ENCODE results near the gene SIGLEC11.

The SIGLEC11 gene

DNA sequence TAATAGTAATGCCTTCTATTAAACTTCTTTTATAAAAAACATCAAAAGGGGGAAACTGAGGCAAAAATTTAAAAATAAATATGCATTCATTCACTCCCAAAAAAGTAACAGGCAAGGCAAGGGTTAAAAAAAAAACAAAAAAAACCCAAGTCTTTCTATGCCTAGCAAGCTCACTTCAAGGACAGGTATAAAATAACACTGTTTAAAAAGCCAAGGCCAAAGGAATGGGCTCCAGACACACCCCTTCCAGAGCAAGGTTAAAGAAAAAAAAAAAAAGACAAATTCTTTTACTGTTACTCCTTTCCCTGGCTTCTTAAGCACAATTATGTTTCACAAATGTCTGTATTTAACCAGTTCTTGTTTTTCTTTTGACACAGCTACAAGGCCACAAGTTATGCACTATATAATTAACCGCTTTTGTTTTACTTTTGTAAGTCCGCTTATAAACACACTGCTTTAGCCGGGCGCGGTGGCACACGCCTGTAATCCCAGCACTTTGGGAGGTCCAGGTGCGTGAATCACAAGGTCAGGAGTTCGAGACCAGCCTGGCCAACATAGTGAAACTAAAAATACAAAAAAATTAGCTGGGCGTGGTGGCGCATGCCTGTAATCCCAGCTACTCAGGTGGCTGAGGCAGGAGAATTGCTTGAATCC lies 3.6 kb downstream of the SIGLEC11 start:
- H3K9me3 ChIP-seq (ENCODE audit: control insufficient read depth, insufficient read depth, low read depth, low read length): no peaks in the 10 kb centered on the region
- peak; percentile 46; the same call in 1 of the 2 replicates for TF ChIP-seq SP7 (tag by site-specific recombination; IDR thresholded peaks at IDR 0.05)
- TF ChIP-seq, protein P1, sequence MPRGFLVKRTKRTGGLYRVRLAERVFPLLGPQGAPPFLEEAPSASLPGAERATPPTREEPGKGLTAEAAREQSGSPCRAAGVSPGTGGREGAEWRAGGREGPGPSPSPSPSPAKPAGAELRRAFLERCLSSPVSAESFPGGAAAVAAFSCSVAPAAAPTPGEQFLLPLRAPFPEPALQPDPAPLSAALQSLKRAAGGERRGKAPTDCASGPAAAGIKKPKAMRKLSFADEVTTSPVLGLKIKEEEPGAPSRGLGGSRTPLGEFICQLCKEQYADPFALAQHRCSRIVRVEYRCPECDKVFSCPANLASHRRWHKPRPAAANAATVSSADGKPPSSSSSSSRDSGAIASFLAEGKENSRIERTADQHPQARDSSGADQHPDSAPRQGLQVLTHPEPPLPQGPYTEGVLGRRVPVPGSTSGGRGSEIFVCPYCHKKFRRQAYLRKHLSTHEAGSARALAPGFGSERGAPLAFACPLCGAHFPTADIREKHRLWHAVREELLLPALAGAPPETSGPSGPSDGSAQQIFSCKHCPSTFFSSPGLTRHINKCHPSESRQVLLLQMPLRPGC (tag by site-specific recombination; IDR thresholded peaks at IDR 0.05): no peak
- ChIA-PET POLR2A (interaction anchor here (0.6 kb wide), 1 partner anchor 190 kb away, joined by 3 read pairs; no protein-coding TSS in a partner anchor), CTCF (interaction anchor here (0.6 to 11.4 kb wide), 6 partner anchors 18 to 460 kb away, joined by 3 to 100 read pairs (median 4); no protein-coding TSS in a partner anchor)
- H3K27ac ChIP-seq (ENCODE audit: extremely low read depth, low read depth, low read length): no peak overlapping the region
- no peaks in the 10 kb centered on the region for H3K4me1 ChIP-seq (ENCODE audit: control insufficient read depth, insufficient read depth, low read length)
- no peak overlapping the region for H3K4me3 ChIP-seq (ENCODE audit: low read depth, low read length)
- no peaks in the 10 kb centered on the region for H3K36me3 ChIP-seq (ENCODE audit: control insufficient read depth in 2 of 2, insufficient read depth in 1 of 2, low read length in 2 of 2)

DNA sequence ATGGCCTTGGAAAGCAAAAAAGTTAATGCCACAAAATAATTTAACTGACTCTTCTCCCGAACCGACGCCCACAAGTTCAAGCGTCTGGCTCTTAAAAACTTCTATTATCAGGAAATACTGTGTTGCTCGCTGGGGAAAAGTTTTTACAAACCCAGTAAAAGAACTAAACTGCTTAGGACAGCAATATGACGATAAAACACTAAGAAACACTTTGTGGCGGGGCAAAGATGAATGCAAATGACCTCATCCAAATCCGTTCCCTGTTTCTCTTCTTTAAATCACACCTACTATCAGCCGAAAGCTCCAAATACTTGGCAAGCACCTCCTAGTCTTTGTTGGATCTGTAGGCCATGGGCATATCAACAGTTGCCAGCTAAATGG lies 4.9 kb downstream of the SIGLEC11 start:
- H3K27ac ChIP-seq (ENCODE audit: extremely low read depth, low read depth, low read length): no peak overlapping the region
- no peaks in the 10 kb centered on the region for H3K36me3 ChIP-seq (ENCODE audit: control insufficient read depth in 2 of 2, insufficient read depth in 1 of 2, low read length in 2 of 2)
- H3K9me3 ChIP-seq (ENCODE audit: control insufficient read depth, insufficient read depth, low read depth, low read length): no peaks in the 10 kb centered on the region
- H3K4me3 ChIP-seq (ENCODE audit: low read depth, low read length): no peak overlapping the region
- 0 out of 2 replicates have a peak, but pooled peaks cover 2% of the 10 kb centered on the region for H3K4me1 ChIP-seq (ENCODE audit: control insufficient read depth, insufficient read depth, low read length)
- ChIA-PET POLR2A (no interaction called here), CTCF (interaction anchor here (0.7 to 11.4 kb wide), 3 partner anchors 17 to 24 kb away, joined by 3 to 100 read pairs (median 4); no protein-coding TSS in a partner anchor)
- TF ChIP-seq ZNF548 (tag by site-specific recombination; IDR thresholded peaks at IDR 0.05) (no peak), ZNF529 (tag by site-specific recombination; IDR thresholded peaks at IDR 0.05; ENCODE audit: insufficient replicate concordance) (no peak), ZNF571 (tag by site-specific recombination; IDR thresholded peaks at IDR 0.05) (no peak), ZNF292 (tag by site-specific recombination; IDR thresholded peaks at IDR 0.05; ENCODE audit: borderline replicate concordance, low read depth) (no peak), RBAK (tag by site-specific recombination; IDR thresholded peaks at IDR 0.05) (no peak), SCRT2 (tag by site-specific recombination; IDR thresholded peaks at IDR 0.05) (0 out of 2 replicates have a peak, but pooled peaks have one; percentile 48)
- TF ChIP-seq, protein P2, sequence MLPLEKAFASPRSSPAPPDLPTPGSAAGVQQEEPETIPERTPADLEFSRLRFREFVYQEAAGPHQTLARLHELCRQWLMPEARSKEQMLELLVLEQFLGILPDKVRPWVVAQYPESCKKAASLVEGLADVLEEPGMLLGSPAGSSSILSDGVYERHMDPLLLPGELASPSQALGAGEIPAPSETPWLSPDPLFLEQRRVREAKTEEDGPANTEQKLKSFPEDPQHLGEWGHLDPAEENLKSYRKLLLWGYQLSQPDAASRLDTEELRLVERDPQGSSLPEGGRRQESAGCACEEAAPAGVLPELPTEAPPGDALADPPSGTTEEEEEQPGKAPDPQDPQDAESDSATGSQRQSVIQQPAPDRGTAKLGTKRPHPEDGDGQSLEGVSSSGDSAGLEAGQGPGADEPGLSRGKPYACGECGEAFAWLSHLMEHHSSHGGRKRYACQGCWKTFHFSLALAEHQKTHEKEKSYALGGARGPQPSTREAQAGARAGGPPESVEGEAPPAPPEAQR (tag by site-specific recombination; IDR thresholded peaks at IDR 0.05): no peak
- TF ChIP-seq, protein P3, sequence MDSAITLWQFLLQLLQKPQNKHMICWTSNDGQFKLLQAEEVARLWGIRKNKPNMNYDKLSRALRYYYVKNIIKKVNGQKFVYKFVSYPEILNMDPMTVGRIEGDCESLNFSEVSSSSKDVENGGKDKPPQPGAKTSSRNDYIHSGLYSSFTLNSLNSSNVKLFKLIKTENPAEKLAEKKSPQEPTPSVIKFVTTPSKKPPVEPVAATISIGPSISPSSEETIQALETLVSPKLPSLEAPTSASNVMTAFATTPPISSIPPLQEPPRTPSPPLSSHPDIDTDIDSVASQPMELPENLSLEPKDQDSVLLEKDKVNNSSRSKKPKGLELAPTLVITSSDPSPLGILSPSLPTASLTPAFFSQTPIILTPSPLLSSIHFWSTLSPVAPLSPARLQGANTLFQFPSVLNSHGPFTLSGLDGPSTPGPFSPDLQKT (IDR thresholded peaks at IDR 0.05; ENCODE audit: borderline replicate concordance, low read depth, low read length): no peak

DNA sequence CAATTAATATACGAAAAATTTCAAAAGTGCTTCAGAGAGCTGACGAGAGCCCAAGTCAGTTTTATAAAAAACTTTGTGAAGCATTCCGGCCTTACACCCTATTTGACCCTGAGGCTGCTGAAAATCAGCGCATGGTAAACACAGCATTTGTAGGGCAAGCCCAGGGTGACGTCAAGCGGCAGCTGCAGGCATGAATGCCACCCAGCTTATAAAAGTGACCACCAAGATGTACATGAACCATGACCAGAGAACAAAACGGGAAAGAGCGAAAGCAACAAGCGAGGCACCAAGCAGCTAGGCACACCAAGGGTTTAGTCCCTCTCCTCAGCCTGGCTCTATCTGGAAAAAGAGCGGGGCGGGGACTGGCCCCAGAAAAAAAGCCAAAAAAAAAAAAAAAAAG lies 6.0 kb downstream of the SIGLEC11 start:
- TF ChIP-seq, protein P4, sequence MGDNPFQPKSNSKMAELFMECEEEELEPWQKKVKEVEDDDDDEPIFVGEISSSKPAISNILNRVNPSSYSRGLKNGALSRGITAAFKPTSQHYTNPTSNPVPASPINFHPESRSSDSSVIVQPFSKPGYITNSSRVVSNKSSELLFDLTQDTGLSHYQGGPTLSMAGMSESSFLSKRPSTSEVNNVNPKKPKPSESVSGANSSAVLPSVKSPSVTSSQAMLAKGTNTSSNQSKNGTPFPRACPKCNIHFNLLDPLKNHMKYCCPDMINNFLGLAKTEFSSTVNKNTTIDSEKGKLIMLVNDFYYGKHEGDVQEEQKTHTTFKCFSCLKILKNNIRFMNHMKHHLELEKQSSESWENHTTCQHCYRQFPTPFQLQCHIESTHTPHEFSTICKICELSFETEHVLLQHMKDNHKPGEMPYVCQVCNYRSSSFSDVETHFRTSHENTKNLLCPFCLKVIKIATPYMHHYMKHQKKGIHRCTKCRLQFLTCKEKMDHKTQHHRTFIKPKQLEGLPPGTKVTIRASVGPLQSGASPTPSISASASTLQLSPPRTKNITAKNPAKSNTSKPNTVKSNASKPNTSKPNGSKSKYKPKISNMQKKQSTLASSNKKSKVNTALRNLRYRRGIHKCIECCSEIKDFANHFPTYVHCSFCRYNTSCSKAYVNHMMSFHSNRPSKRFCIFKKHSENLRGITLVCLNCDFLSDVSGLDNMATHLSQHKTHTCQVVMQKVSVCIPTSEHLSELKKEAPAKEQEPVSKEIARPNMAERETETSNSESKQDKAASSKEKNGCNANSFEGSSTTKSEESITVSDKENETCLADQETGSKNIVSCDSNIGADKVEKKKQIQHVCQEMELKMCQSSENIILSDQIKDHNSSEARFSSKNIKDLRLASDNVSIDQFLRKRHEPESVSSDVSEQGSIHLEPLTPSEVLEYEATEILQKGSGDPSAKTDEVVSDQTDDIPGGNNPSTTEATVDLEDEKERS (tag by site-specific recombination; IDR thresholded peaks at IDR 0.05): no peak
- TF ChIP-seq ZNF221 (tag by site-specific recombination; IDR thresholded peaks at IDR 0.05; ENCODE audit: borderline replicate concordance): no peak
- TF ChIP-seq WT1 (tag by site-specific recombination; IDR thresholded peaks at IDR 0.05): no peak
- no peak for TF ChIP-seq ZNF133 (tag by site-specific recombination; IDR thresholded peaks at IDR 0.05)
- TF ChIP-seq BCL11A (tag by site-specific recombination; IDR thresholded peaks at IDR 0.05; ENCODE audit: low read depth): no peak
- TF ChIP-seq, protein P5, sequence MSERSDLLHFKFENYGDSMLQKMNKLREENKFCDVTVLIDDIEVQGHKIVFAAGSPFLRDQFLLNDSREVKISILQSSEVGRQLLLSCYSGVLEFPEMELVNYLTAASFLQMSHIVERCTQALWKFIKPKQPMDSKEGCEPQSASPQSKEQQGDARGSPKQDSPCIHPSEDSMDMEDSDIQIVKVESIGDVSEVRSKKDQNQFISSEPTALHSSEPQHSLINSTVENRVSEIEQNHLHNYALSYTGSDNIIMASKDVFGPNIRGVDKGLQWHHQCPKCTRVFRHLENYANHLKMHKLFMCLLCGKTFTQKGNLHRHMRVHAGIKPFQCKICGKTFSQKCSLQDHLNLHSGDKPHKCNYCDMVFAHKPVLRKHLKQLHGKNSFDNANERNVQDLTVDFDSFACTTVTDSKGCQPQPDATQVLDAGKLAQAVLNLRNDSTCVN (tag by site-specific recombination; optimal IDR thresholded peaks at IDR 0.05): no peak
- no peak for TF ChIP-seq ZNF24 (tag by site-specific recombination; IDR thresholded peaks at IDR 0.05)
- Histone ChIP-seq H3K4me1 (ENCODE audit: control insufficient read depth, insufficient read depth, low read length) (0 out of 2 replicates have a peak, but pooled peaks cover 2% of the 10 kb centered on the region), H3K36me3 (ENCODE audit: control insufficient read depth in 2 of 2, insufficient read depth in 1 of 2, low read length in 2 of 2) (no peaks in the 10 kb centered on the region), H3K4me3 (ENCODE audit: low read depth, low read length) (no peak overlapping the region), H3K9me3 (ENCODE audit: control insufficient read depth, insufficient read depth, low read depth, low read length) (no peaks in the 10 kb centered on the region), H3K27ac (ENCODE audit: extremely low read depth, low read depth, low read length) (no peak overlapping the region)
- ChIA-PET CTCF (interaction anchor here (0.9 to 11.4 kb wide), 4 partner anchors 11 to 271 kb away, joined by 3 to 100 read pairs (median 11); no protein-coding TSS in a partner anchor), POLR2A (no interaction called here)

All from HEK293 (cell line).